Stomach smooth muscle (tissue), 2 donors: Measurements from ENCODE around the gene CHADL.

ENCODE experiments used
- H3K27ac ChIP-seq: one replicate; pipeline ENCODE4 v1.7.0; 2013; ENCODE audit warnings: mild to moderate bottlenecking, low read length, inconsistent platforms
- H3K27me3 ChIP-seq, 2 donors: one replicate each; pipeline ENCODE4 v1.7.0; 2013; ENCODE audit warnings: low read length in 2 of 2; ENCODE audit not compliant: insufficient read depth in 2 of 2, control insufficient read depth in 1 of 2
- H3K36me3 ChIP-seq, 2 donors: one replicate each; pipeline ENCODE4 v1.7.0; 2013; ENCODE audit warnings: low read length in 2 of 2; ENCODE audit not compliant: control insufficient read depth in 2 of 2, insufficient read depth in 2 of 2
- H3K4me1 ChIP-seq: one replicate; pipeline ENCODE4 v1.7.0; 2013; ENCODE audit warnings: low read length; ENCODE audit not compliant: control insufficient read depth, insufficient read depth
- H3K4me3 ChIP-seq, 2 donors: one replicate each; pipeline ENCODE4 v1.7.0; 2013; ENCODE audit warnings: low read length in 2 of 2
- H3K9ac ChIP-seq, 2 donors: one replicate each; pipeline ENCODE4 v1.7.0; 2013; ENCODE audit warnings: low read length in 2 of 2, mild to moderate bottlenecking in 1 of 2
- H3K9me3 ChIP-seq, 2 donors: one replicate each; pipeline ENCODE4 v1.7.0; 2013; ENCODE audit warnings: low read length in 2 of 2; ENCODE audit not compliant: control insufficient read depth in 2 of 2
- donor health status: healthy.
- donor health status: Pancreatic carcinoma.

CHADL gene, protein sequence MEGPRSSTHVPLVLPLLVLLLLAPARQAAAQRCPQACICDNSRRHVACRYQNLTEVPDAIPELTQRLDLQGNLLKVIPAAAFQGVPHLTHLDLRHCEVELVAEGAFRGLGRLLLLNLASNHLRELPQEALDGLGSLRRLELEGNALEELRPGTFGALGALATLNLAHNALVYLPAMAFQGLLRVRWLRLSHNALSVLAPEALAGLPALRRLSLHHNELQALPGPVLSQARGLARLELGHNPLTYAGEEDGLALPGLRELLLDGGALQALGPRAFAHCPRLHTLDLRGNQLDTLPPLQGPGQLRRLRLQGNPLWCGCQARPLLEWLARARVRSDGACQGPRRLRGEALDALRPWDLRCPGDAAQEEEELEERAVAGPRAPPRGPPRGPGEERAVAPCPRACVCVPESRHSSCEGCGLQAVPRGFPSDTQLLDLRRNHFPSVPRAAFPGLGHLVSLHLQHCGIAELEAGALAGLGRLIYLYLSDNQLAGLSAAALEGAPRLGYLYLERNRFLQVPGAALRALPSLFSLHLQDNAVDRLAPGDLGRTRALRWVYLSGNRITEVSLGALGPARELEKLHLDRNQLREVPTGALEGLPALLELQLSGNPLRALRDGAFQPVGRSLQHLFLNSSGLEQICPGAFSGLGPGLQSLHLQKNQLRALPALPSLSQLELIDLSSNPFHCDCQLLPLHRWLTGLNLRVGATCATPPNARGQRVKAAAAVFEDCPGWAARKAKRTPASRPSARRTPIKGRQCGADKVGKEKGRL

GRCh38 chr22:41240377-41241132 is at the start of gene CHADL:
Gene CHADL (minus strand): TSS chr22:41240931. CDS start chr22:41240881, 50 bp downstream.
- no peaks in the 10 kb centered on the region for H3K36me3 ChIP-seq
- H3K4me1 ChIP-seq, result peaks cover 25% of the 10 kb centered on the region
- H3K9me3 ChIP-seq, result no peaks in the 10 kb centered on the region
- H3K27ac ChIP-seq, result no peak within 1 kb of the TSS
- no peaks in the 10 kb centered on the region for H3K27me3 ChIP-seq
- no peak within 1 kb of the TSS for H3K4me3 ChIP-seq
- H3K9ac ChIP-seq, result no peak within 1 kb of the TSS

- Histone ChIP-seq H3K27ac (no peak overlapping the region), H3K27me3 (no peaks in the 10 kb centered on the region)
Measured at GRCh38 chr22:41289671-41290070, 48.9 kb upstream of the CHADL start.

DNA sequence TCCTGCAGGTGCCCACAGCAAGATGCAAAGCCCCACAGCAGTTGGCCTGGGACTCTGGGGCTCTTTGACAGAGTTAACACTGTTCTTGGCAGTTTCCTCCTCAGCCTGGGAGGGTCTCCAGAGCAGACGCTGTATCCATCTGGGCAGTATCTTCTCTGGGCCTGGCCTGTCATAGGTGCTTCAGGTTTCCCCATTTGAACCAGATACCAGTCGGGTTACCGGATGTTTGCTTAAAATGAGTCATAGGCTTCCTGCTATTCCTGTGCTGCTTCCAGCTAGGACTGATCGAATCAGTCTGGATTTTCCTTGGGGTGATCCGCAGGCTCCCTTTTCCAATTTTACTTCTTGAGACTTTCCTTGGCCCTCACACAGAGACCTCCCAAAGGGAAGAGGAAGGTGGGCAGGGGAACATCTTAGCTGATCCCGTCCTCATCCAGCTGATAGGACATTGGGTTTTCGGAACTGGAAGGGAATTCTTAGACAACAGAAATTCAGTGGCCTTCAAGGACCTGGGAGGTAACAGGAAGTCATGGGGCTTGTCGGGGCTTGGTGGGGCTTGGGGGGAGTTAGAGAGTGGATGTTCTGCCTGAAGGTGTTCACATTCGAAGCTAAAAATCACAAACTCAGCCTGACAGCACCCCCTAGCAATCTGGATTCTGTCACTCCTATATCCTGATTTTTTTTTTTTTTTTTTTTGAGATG is 47.7 kb upstream of the CHADL start:
- no peak overlapping the region for H3K4me3 ChIP-seq
- H3K27me3 ChIP-seq, result no peaks in the 10 kb centered on the region
- peak overlapping the region; percentile 37 for H3K27ac ChIP-seq
- no peaks in the 10 kb centered on the region for H3K9me3 ChIP-seq
- H3K4me1 ChIP-seq, result peaks cover 7% of the 10 kb centered on the region
- peak overlapping the region in 1 of 2 donors; percentile 20 for H3K9ac ChIP-seq
- H3K36me3 ChIP-seq, result peaks cover 3% of the 10 kb centered on the region in 2 donors

More at GRCh38 chr22:41289671-41290070, 48.9 kb upstream of the CHADL start:
- Histone ChIP-seq H3K9ac (no peak overlapping the region), H3K4me1 (peaks cover 7% of the 10 kb centered on the region), H3K36me3 (peaks cover 0 to under 1% of the 10 kb centered on the region in 2 donors), H3K4me3 (no peak overlapping the region), H3K9me3 (no peaks in the 10 kb centered on the region)

- H3K9ac ChIP-seq, result peak overlapping the region; percentile 50 to 74
- H3K27me3 ChIP-seq, result no peaks in the 10 kb centered on the region
- H3K4me1 ChIP-seq, result peaks cover 7% of the 10 kb centered on the region
- H3K4me3 ChIP-seq, result peak overlapping the region; percentile 72 to 84
- H3K27ac ChIP-seq, result peak overlapping the region; percentile 67
- peaks cover 3 to 8% of the 10 kb centered on the region in 2 donors for H3K36me3 ChIP-seq
- no peaks in the 10 kb centered on the region for H3K9me3 ChIP-seq
Measured at GRCh38 chr22:41286639-41287091, 45.9 kb upstream of the CHADL start.

- peak within 1 kb of the TSS; percentile 74 to 88 for H3K9ac ChIP-seq
- peaks cover 3 to 8% of the 10 kb centered on the region in 2 donors for H3K36me3 ChIP-seq
- H3K4me1 ChIP-seq, result peaks cover 7% of the 10 kb centered on the region
Measured at GRCh38 chr22:41285820-41286638, 45.3 kb upstream of the CHADL start, which contains the start of gene RANGAP1. Gene RANGAP1 (minus strand): TSS chr22:41286187. CDS start chr22:41281044, 5,143 bp downstream.

GRCh38 chr22:41285441-41285819 is 44.7 kb upstream of the CHADL start:
- H3K36me3 ChIP-seq, result peaks cover 8 to 12% of the 10 kb centered on the region in 2 donors
- peak overlapping the region; percentile 73 to 88 for H3K9ac ChIP-seq
- no peaks in the 10 kb centered on the region for H3K27me3 ChIP-seq
- H3K4me3 ChIP-seq, result peak overlapping the region; percentile 84 to 91
- no peaks in the 10 kb centered on the region for H3K9me3 ChIP-seq
- H3K27ac ChIP-seq, result peak overlapping the region; percentile 67
- H3K4me1 ChIP-seq, result peaks cover 7% of the 10 kb centered on the region

More at GRCh38 chr22:41285820-41286638, 45.3 kb upstream of the CHADL start, which contains the start of gene RANGAP1:
- peak within 1 kb of the TSS; percentile 84 to 91 for H3K4me3 ChIP-seq
- H3K9me3 ChIP-seq, result no peaks in the 10 kb centered on the region
- peak within 1 kb of the TSS; percentile 67 for H3K27ac ChIP-seq
- H3K27me3 ChIP-seq, result no peaks in the 10 kb centered on the region

DNA sequence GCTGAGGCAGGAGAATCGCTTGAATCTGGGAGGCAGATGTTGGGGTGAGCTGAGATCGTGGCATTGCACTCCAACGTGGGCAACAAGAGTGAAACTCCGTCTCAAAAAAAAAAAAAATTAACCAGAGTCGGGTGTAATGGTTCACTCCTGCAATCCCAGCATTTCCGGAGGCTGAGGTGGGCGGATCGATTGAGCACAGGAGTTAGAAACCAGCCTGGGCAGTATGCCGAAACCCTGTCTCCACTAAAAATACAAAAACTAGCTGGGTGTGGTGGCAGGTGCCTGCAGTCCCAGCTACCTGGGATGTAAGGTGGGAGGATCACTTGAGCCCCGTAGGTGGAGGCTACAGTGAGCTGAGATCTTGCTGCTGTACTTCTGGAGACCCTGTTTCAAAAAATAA is 43.7 kb upstream of the CHADL start:
- no peak overlapping the region for H3K27ac ChIP-seq
- peak overlapping the region in 1 of 2 donors; percentile 88 for H3K9ac ChIP-seq
- H3K9me3 ChIP-seq, result no peaks in the 10 kb centered on the region
- H3K4me3 ChIP-seq, result no peak overlapping the region
- peaks cover 7% of the 10 kb centered on the region for H3K4me1 ChIP-seq
- peaks cover 14 to 17% of the 10 kb centered on the region in 2 donors for H3K36me3 ChIP-seq
- H3K27me3 ChIP-seq, result no peaks in the 10 kb centered on the region

DNA sequence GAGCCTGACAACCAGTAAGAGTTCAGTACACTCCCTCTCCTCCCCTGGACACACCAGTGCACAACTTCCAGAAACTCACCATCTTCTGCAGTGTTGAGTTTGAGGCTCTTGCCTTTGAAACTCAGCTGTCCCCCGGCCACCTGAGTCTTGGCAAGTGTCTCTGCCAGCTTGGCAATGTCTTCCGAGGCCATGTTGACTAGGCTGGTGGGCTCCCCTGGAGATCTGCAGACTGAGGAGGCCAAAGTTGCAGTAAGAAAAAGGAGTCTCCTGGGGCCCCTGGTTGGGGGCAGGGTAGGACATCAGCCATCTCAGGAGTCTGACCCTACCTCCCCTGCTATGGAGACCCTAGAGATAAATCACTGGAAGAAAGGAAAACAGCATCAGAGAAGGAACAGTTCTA is 40.1 kb upstream of the CHADL start:
- H3K27ac ChIP-seq, result no peak overlapping the region
- H3K36me3 ChIP-seq, result peaks cover 26% of the 10 kb centered on the region in 2 donors
- no peaks in the 10 kb centered on the region for H3K27me3 ChIP-seq

GRCh38 chr22:41280065-41280464 is 39.3 kb upstream of the CHADL start:
- Histone ChIP-seq H3K4me1 (no peaks in the 10 kb centered on the region), H3K27me3 (no peaks in the 10 kb centered on the region), H3K9me3 (no peaks in the 10 kb centered on the region), H3K9ac (no peak overlapping the region), H3K4me3 (no peak overlapping the region), H3K36me3 (peaks cover 27 to 29% of the 10 kb centered on the region in 2 donors), H3K27ac (no peak overlapping the region)

More for the DNA sequence above, 40.1 kb upstream of the CHADL start:
- Histone ChIP-seq H3K9ac (no peak overlapping the region), H3K4me3 (no peak overlapping the region), H3K9me3 (no peaks in the 10 kb centered on the region), H3K4me1 (peaks cover 7% of the 10 kb centered on the region)
